ENCODE data around the gene DNAH2. TPM values are rescaled to one million over a fixed set of nuclear protein-coding genes. Genes with fewer than 3 reads are reported as not detected.
A peak's percentile ranks its signal among the peaks of the same experiment; 100 is the strongest.

Gene DNAH2
- total and polyA plus RNA-seq, 2 of the 13 experiments (the other 11 are each of a cell fraction or from before 2014, with no cell fraction given): not detected

GRCh38 chr17:7843536-7844291, 126.2 kb downstream of the DNAH2 start (continued):
- TF ChIP-seq PHF21A (CRISPR knock-in tag; IDR thresholded peaks at IDR 0.05) (0 out of 2 replicates have a peak, but pooled peaks have one; percentile 24), MTERF4 (CRISPR knock-in tag; IDR thresholded peaks at IDR 0.05) (no peak), ZSCAN30 (CRISPR knock-in tag; IDR thresholded peaks at IDR 0.05) (no peak), ELK4 (CRISPR knock-in tag; IDR thresholded peaks at IDR 0.05; ENCODE audit: borderline replicate concordance) (0 out of 2 replicates have a peak, but pooled peaks have one; percentile 35), MEIS1 (CRISPR knock-in tag; IDR thresholded peaks at IDR 0.05; ENCODE audit: borderline replicate concordance) (no peak; the same call in 1 of the 2 replicates), ZFP37 (CRISPR knock-in tag; IDR thresholded peaks at IDR 0.05; ENCODE audit: borderline replicate concordance) (no peak; the same call in 1 of the 2 replicates), DRAP1 (CRISPR knock-in tag; IDR thresholded peaks at IDR 0.05) (peak; percentile 48; the same call in 1 of the 2 replicates), FLYWCH1 (CRISPR knock-in tag; IDR thresholded peaks at IDR 0.05) (no peak), TCF7L2 (IDR thresholded peaks at IDR 0.05; ENCODE audit: low read depth, low read length) (no peak), ZMAT3 (CRISPR knock-in tag; conservative IDR thresholded peaks at IDR 0.05) (no peak), ZNF335 (CRISPR knock-in tag; IDR thresholded peaks at IDR 0.05) (no peak), ZNF337 (CRISPR knock-in tag; IDR thresholded peaks at IDR 0.05; ENCODE audit: borderline replicate concordance, low read depth) (no peak), CEBPG (CRISPR knock-in tag; IDR thresholded peaks at IDR 0.05) (no peak), GATAD2A (CRISPR knock-in tag; IDR thresholded peaks at IDR 0.05) (no peak), TRIM24 (CRISPR knock-in tag; IDR thresholded peaks at IDR 0.05) (no peak), ZKSCAN8 (CRISPR knock-in tag; IDR thresholded peaks at IDR 0.05; ENCODE audit: borderline replicate concordance) (no peak), PAXIP1 (CRISPR knock-in tag; conservative IDR thresholded peaks at IDR 0.05) (peak; percentile 74; the same call in 1 of the 2 replicates), GFI1 (CRISPR knock-in tag; IDR thresholded peaks at IDR 0.05; ENCODE audit: borderline replicate concordance) (peak; percentile 66), HNRNPUL1 (IDR thresholded peaks at IDR 0.05; ENCODE audit: low read depth, low read length) (no peak), HDAC2 (CRISPR knock-in tag; IDR thresholded peaks at IDR 0.05) (peak; percentile 3; the same call in 1 of the 2 replicates), ZNF577 (CRISPR knock-in tag; IDR thresholded peaks at IDR 0.05; ENCODE audit: borderline replicate concordance, low read depth) (no peak), AHR (CRISPR knock-in tag; IDR thresholded peaks at IDR 0.05) (no peak), NFIB (CRISPR knock-in tag; IDR thresholded peaks at IDR 0.05; ENCODE audit: borderline replicate concordance) (no peak), RFX1 (IDR thresholded peaks at IDR 0.05) (no peak), ZNF121 (CRISPR knock-in tag; IDR thresholded peaks at IDR 0.05) (no peak), MAFF (IDR thresholded peaks at IDR 0.05; ENCODE audit: low read depth, low read length) (no peak)
